ENCODE results near the gene TPK1.
A peak's percentile ranks its signal among the peaks of the same experiment; 100 is the strongest.

Gene TPK1

GRCh38 chr7:144835652-144836544, at the start of gene TPK1 (continued):
- TF ChIP-seq PATZ1 (tag by site-specific recombination; IDR thresholded peaks at IDR 0.05) (peak; percentile 99), ZEB2 (tag by site-specific recombination; IDR thresholded peaks at IDR 0.05) (peak; percentile 90), ZNF501 (tag by site-specific recombination; IDR thresholded peaks at IDR 0.05) (peak; percentile 55; the same call in 1 of the 2 replicates), ZBTB11 (tag by site-specific recombination; conservative IDR thresholded peaks at IDR 0.05; ENCODE audit: low read depth) (peak; percentile 69), KLF7 (tag by site-specific recombination; IDR thresholded peaks at IDR 0.05; ENCODE audit: borderline replicate concordance) (peak; percentile 93), TCF7L2 (IDR thresholded peaks at IDR 0.05; ENCODE audit: borderline replicate concordance, low read depth, low read length) (no peak), ZNF629 (tag by site-specific recombination; IDR thresholded peaks at IDR 0.05) (peak; percentile 54), KLF1 (tag by site-specific recombination; IDR thresholded peaks at IDR 0.05) (peak; percentile 81), ZNF324 (tag by site-specific recombination; IDR thresholded peaks at IDR 0.05) (peak; percentile 72), ZIC2 (tag by site-specific recombination; IDR thresholded peaks at IDR 0.05) (peak; percentile 29; the same call in 1 of the 2 replicates), ZNF221 (tag by site-specific recombination; IDR thresholded peaks at IDR 0.05; ENCODE audit: borderline replicate concordance) (no peak), ZSCAN30 (tag by site-specific recombination; IDR thresholded peaks at IDR 0.05) (peak; percentile 81), ZNF521 (tag by site-specific recombination; IDR thresholded peaks at IDR 0.05) (no peak), ZNF785 (tag by site-specific recombination; IDR thresholded peaks at IDR 0.05) (no peak), ZXDB (tag by site-specific recombination; IDR thresholded peaks at IDR 0.05) (0 out of 2 replicates have a peak, but pooled peaks have one; percentile 46), ZBTB26 (tag by site-specific recombination; optimal IDR thresholded peaks at IDR 0.05) (peak; percentile 97), ZNF658 (tag by site-specific recombination; IDR thresholded peaks at IDR 0.05) (no peak), EGR2 (tag by site-specific recombination; IDR thresholded peaks at IDR 0.05; ENCODE audit: low read depth) (peak; percentile 44; the same call in 1 of the 2 replicates), ZNF701 (tag by site-specific recombination; IDR thresholded peaks at IDR 0.05) (no peak), ZNF335 (tag by site-specific recombination; conservative IDR thresholded peaks at IDR 0.05) (peak; percentile 78), ZNF76 (tag by site-specific recombination; IDR thresholded peaks at IDR 0.05; ENCODE audit: borderline replicate concordance, low read depth) (0 out of 2 replicates have a peak, but pooled peaks have one; percentile 41), ZNF157 (tag by site-specific recombination; IDR thresholded peaks at IDR 0.05) (no peak), ZNF239 (tag by site-specific recombination; IDR thresholded peaks at IDR 0.05) (no peak), ZNF623 (tag by site-specific recombination; IDR thresholded peaks at IDR 0.05) (no peak), FEZF1 (tag by site-specific recombination; IDR thresholded peaks at IDR 0.05) (no peak), YY2 (tag by site-specific recombination; IDR thresholded peaks at IDR 0.05) (0 out of 2 replicates have a peak, but pooled peaks have one; percentile 15)
- TF ChIP-seq, protein P1, sequence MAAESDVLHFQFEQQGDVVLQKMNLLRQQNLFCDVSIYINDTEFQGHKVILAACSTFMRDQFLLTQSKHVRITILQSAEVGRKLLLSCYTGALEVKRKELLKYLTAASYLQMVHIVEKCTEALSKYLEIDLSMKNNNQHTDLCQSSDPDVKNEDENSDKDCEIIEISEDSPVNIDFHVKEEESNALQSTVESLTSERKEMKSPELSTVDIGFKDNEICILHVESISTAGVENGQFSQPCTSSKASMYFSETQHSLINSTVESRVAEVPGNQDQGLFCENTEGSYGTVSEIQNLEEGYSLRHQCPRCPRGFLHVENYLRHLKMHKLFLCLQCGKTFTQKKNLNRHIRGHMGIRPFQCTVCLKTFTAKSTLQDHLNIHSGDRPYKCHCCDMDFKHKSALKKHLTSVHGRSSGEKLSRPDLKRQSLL (tag by site-specific recombination; IDR thresholded peaks at IDR 0.05): peak; percentile 87
- TF ChIP-seq, protein P2, sequence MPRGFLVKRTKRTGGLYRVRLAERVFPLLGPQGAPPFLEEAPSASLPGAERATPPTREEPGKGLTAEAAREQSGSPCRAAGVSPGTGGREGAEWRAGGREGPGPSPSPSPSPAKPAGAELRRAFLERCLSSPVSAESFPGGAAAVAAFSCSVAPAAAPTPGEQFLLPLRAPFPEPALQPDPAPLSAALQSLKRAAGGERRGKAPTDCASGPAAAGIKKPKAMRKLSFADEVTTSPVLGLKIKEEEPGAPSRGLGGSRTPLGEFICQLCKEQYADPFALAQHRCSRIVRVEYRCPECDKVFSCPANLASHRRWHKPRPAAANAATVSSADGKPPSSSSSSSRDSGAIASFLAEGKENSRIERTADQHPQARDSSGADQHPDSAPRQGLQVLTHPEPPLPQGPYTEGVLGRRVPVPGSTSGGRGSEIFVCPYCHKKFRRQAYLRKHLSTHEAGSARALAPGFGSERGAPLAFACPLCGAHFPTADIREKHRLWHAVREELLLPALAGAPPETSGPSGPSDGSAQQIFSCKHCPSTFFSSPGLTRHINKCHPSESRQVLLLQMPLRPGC (tag by site-specific recombination; IDR thresholded peaks at IDR 0.05): peak; percentile 51; the same call in 1 of the 2 replicates
- TF ChIP-seq, protein P3, sequence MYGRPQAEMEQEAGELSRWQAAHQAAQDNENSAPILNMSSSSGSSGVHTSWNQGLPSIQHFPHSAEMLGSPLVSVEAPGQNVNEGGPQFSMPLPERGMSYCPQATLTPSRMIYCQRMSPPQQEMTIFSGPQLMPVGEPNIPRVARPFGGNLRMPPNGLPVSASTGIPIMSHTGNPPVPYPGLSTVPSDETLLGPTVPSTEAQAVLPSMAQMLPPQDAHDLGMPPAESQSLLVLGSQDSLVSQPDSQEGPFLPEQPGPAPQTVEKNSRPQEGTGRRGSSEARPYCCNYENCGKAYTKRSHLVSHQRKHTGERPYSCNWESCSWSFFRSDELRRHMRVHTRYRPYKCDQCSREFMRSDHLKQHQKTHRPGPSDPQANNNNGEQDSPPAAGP (tag by site-specific recombination; IDR thresholded peaks at IDR 0.05): peak; percentile 73

Measured in HEK293 (cell line).